Right atrium auricular region (tissue), 2 donors: ENCODE results near the gene NEDD4L. TPM values are rescaled to one million over a fixed set of nuclear protein-coding genes. Genes with fewer than 3 reads are reported as not detected.

Experiments used
- DNase-seq: peaks from one replicate; pipeline ENCODE4 v3.0.0-alpha.2; 2019; ENCODE audit warnings: low spot score
- H3K27ac ChIP-seq, 2 donors: fragments of 200-600 bp; sonication (generic); 1 replicate in 1 of 2; 2 replicates in 1 of 2; pipeline ENCODE4 v1.5.1; 2016 to 2019
- H3K27me3 ChIP-seq, 2 donors: fragments of 200-600 bp; sonication (generic); one replicate each; pipeline versions ENCODE4 v1.5.1 to v1.6.0; 2017 to 2019
- H3K36me3 ChIP-seq: fragments of 200-600 bp; sonication (generic); one replicate; pipeline ENCODE4 v1.5.1; 2016
- H3K4me1 ChIP-seq, 2 donors: fragments of 200-600 bp; sonication (generic); one replicate each; pipeline versions ENCODE4 v1.5.1 to v1.6.0; 2017 to 2019
- H3K4me3 ChIP-seq, 2 donors: fragments of 200-600 bp; sonication (generic); 1 replicate in 1 of 2; 2 replicates in 1 of 2; pipeline ENCODE4 v1.5.1; 2017 to 2019; ENCODE audit warnings: mild to moderate bottlenecking in 1 of 2, moderate library complexity in 1 of 2
- H3K9me3 ChIP-seq, 2 donors: fragments of 200-600 bp; sonication (generic); one replicate each; pipeline ENCODE4 v1.5.1; 2019
- CTCF ChIP-seq, 2 donors: fragments of 200-600 bp; sonication (generic); IDR thresholded peaks; one replicate each; pipeline ENCODE4 v1.5.1; 2019; ENCODE audit warnings: antibody characterized with exemption in 2 of 2
- total RNA-seq, 2 donors: library from RNA; depleted of rRNA; stranded (reverse); fragments of >200 nt; gene quantifications; one replicate each; pipeline ENCODE4 v1.1.0, GENCODE V29; 2016

Gene NEDD4L
- total RNA-seq, 2 donors from 2014 or later: 45.0 to 68.0 TPM

GRCh38 chr18:58223717-58224424 is 179.8 kb downstream of the NEDD4L start:
- H3K27ac ChIP-seq: peak overlapping the region; percentile 73 to 84
- H3K36me3 ChIP-seq: no peaks in the 10 kb centered on the region
- H3K4me1 ChIP-seq: peaks cover 0 to 21% of the 10 kb centered on the region in 2 donors
- H3K27me3 ChIP-seq: no peaks in the 10 kb centered on the region
- no peak overlapping the region for H3K4me3 ChIP-seq
- no peaks in the 10 kb centered on the region for H3K9me3 ChIP-seq
- TF ChIP-seq CTCF (IDR thresholded peaks at IDR 0.05): no peak
- peak; percentile 82 for DNase-seq

- Histone ChIP-seq H3K4me1 (peaks cover 0 to 21% of the 10 kb centered on the region in 2 donors), H3K27me3 (no peaks in the 10 kb centered on the region), H3K4me3 (no peak overlapping the region), H3K9me3 (no peaks in the 10 kb centered on the region), H3K27ac (peak overlapping the region; percentile 73 to 84), H3K36me3 (no peaks in the 10 kb centered on the region)
- TF ChIP-seq CTCF (IDR thresholded peaks at IDR 0.05): no peak
- DNase-seq: no peak
Observed at GRCh38 chr18:58224425-58224750, 180.4 kb downstream of the NEDD4L start.

GRCh38 chr18:58225101-58225500 is 181.1 kb downstream of the NEDD4L start:
- peak overlapping the region in 1 of 2 donors; percentile 73 for H3K27ac ChIP-seq
- TF ChIP-seq CTCF (IDR thresholded peaks at IDR 0.05): no peak
- no peaks in the 10 kb centered on the region for H3K27me3 ChIP-seq
- no peaks in the 10 kb centered on the region for H3K36me3 ChIP-seq
- no peak for DNase-seq
- no peaks in the 10 kb centered on the region for H3K9me3 ChIP-seq
- no peak overlapping the region for H3K4me3 ChIP-seq
- H3K4me1 ChIP-seq: peaks cover 0 to 21% of the 10 kb centered on the region in 2 donors

GRCh38 chr18:58226429-58226828 is 182.4 kb downstream of the NEDD4L start:
- Histone ChIP-seq H3K27ac (no peak overlapping the region), H3K9me3 (no peaks in the 10 kb centered on the region), H3K27me3 (no peaks in the 10 kb centered on the region), H3K36me3 (no peaks in the 10 kb centered on the region), H3K4me3 (no peak overlapping the region), H3K4me1 (peaks cover 0 to 21% of the 10 kb centered on the region in 2 donors)
- no peak for TF ChIP-seq CTCF (IDR thresholded peaks at IDR 0.05)
- DNase-seq: no peak

- no peaks in the 10 kb centered on the region for H3K9me3 ChIP-seq
- H3K4me3 ChIP-seq: no peak overlapping the region
- no peaks in the 10 kb centered on the region for H3K27me3 ChIP-seq
- no peak for TF ChIP-seq CTCF (IDR thresholded peaks at IDR 0.05)
- no peaks in the 10 kb centered on the region for H3K36me3 ChIP-seq
- no peak overlapping the region for H3K27ac ChIP-seq
- no peak for DNase-seq
- H3K4me1 ChIP-seq: peaks cover 0 to 21% of the 10 kb centered on the region in 2 donors
Observed at GRCh38 chr18:58227361-58227930, 183.4 kb downstream of the NEDD4L start.
